Sigmoid colon (tissue), 7 donors: Measurements from ENCODE around the gene RBM10. TPM values are rescaled to one million over a fixed set of nuclear protein-coding genes. Genes with fewer than 3 reads are reported as not detected.

Experiments
- DNase-seq: peaks from one replicate; pipeline ENCODE4 v3.0.0-alpha.2; 2019
- H3K27ac ChIP-seq, 4 donors: fragments of 200-600 bp; sonication (generic); one replicate each; pipeline ENCODE4 v1.5.1; 2016 to 2019; ENCODE audit warnings: mild to moderate bottlenecking in 1 of 4
- H3K27me3 ChIP-seq, 3 donors: fragments of 200-600 bp; sonication (generic); one replicate each; pipeline ENCODE4 v1.5.1; 2019; ENCODE audit warnings: mild to moderate bottlenecking in 1 of 3
- H3K36me3 ChIP-seq, 4 donors: fragments of 200-600 bp; sonication (generic); one replicate each; pipeline ENCODE4 v1.5.1; 2016 to 2019
- H3K4me1 ChIP-seq, 4 donors: fragments of 200-600 bp; sonication (generic); one replicate each; pipeline ENCODE4 v1.5.1; 2017 to 2019
- H3K4me3 ChIP-seq, 4 donors: fragments of 200-600 bp; sonication (generic); one replicate each; pipeline ENCODE4 v1.5.1; 2017 to 2019; ENCODE audit warnings: mild to moderate bottlenecking in 2 of 4, moderate library complexity in 1 of 4
- H3K9me3 ChIP-seq, 4 donors: fragments of 200-600 bp in 3 of 4; sonication (generic) in 3 of 4; one replicate each; pipeline versions ENCODE4 v1.5.1 to v1.6.1; 2013 to 2019
- EP300 ChIP-seq, 4 donors: sonication (generic); formaldehyde crosslinking; IDR thresholded peaks; one replicate each; pipeline ENCODE4 v1.6.1; 2017; ENCODE audit warnings: antibody characterized with exemption in 4 of 4
- POLR2A ChIP-seq, 2 donors: fragments of 450-650 bp; IDR thresholded peaks; one replicate each; pipeline ENCODE4 v1.6.1; 2016; ENCODE audit warnings: antibody characterized with exemption in 2 of 2, mild to moderate bottlenecking in 2 of 2, moderate library complexity in 2 of 2
- POLR2AphosphoS5 ChIP-seq, 4 donors: sonication (generic); formaldehyde crosslinking; IDR thresholded peaks; one replicate each; pipeline ENCODE4 v1.6.1; 2017; ENCODE audit warnings: antibody characterized with exemption in 4 of 4
- WGBS, 2 donors: extraction: QIAGEN DNeasy Blood & Tissue Kit; methylation state at CpG; one replicate each; pipeline ENCODE4 v1.1.7; 2013; 5-methylcytosine and 5-hydroxymethylcytosine counted together
- intact Hi-C: fragments of 100-400 bp; cut with DNase I; formaldehyde crosslinking; loops from one replicate; pipeline ENCODE4 v1.15.1; 2023
- polyA plus RNA-seq, 3 donors: library from polyadenylated mRNA; stranded (reverse); fragments of 200-250 nt; gene quantifications; one replicate each; pipeline ENCODE4 v1.2.3, GENCODE V29; 2013
- total RNA-seq, 4 donors: library from RNA; depleted of rRNA; stranded (reverse); fragments of >200 nt; gene quantifications; one replicate each; pipeline ENCODE4 v1.1.0, GENCODE V29; 2016
- TF ChIP-seq, protein P1 (sequence below), 4 experiments: fragments of 450-650 bp in 3 of 4; fragments of 200-600 bp in 1 of 4; IDR thresholded peaks; one replicate each; pipeline ENCODE4 v1.5.1; 2016 to 2019; ENCODE audit warnings: antibody characterized with exemption in 4 of 4, mild to moderate bottlenecking in 3 of 4, moderate library complexity in 2 of 4
- donor health status: healthy with polysubstance abuse.
- donor health status: Bipolar disorder and iron deficiency.
- donor health status: healthy.

Gene RBM10
- total and polyA plus RNA-seq, 7 donors = 15.0 to 44.3 (median 22.4) TPM

DNA sequence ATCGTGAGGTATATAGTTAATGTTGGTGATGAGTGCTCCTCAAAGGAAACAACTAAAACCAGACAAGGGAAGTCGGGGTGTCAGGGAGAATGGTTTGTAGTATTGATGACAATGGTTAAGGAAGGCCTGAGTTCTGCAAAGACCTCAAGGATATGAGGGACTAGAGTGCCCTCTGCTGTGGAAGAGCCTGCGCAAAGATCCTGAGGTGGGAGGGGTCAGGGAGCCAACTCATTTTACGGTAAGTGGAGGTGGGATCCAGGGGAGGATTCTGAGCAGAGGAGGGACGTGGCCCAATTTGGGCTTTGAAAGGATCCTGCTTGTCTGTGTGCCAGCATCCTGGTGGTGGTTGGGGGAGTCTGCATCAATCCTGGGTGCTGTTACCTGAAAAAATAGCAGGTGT lies 59.9 kb downstream of the RBM10 start:
- intact Hi-C loops = no loop called here
- H3K4me3 ChIP-seq = no peak overlapping the region
- no peak for DNase-seq
- no peak overlapping the region for H3K27ac ChIP-seq
- peaks cover 0 to 6% (median 0%) of the 10 kb centered on the region in 4 donors for H3K4me1 ChIP-seq
- H3K9me3 ChIP-seq = no peaks in the 10 kb centered on the region
- H3K27me3 ChIP-seq = no peaks in the 10 kb centered on the region
- TF ChIP-seq POLR2A (IDR thresholded peaks at IDR 0.05) = no peak
- TF ChIP-seq POLR2AphosphoS5 (IDR thresholded peaks at IDR 0.05) = no peak
- TF ChIP-seq, protein P1, sequence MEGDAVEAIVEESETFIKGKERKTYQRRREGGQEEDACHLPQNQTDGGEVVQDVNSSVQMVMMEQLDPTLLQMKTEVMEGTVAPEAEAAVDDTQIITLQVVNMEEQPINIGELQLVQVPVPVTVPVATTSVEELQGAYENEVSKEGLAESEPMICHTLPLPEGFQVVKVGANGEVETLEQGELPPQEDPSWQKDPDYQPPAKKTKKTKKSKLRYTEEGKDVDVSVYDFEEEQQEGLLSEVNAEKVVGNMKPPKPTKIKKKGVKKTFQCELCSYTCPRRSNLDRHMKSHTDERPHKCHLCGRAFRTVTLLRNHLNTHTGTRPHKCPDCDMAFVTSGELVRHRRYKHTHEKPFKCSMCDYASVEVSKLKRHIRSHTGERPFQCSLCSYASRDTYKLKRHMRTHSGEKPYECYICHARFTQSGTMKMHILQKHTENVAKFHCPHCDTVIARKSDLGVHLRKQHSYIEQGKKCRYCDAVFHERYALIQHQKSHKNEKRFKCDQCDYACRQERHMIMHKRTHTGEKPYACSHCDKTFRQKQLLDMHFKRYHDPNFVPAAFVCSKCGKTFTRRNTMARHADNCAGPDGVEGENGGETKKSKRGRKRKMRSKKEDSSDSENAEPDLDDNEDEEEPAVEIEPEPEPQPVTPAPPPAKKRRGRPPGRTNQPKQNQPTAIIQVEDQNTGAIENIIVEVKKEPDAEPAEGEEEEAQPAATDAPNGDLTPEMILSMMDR (IDR thresholded peaks at IDR 0.05) = no peak
- no peak for TF ChIP-seq EP300 (IDR thresholded peaks at IDR 0.05)
- H3K36me3 ChIP-seq = peaks cover 46 to 92% (median 69%) of the 10 kb centered on the region in 4 donors
- 81 to 82% methylated on average over 5 of the region's 5 CpGs for WGBS, 2 donors

DNA sequence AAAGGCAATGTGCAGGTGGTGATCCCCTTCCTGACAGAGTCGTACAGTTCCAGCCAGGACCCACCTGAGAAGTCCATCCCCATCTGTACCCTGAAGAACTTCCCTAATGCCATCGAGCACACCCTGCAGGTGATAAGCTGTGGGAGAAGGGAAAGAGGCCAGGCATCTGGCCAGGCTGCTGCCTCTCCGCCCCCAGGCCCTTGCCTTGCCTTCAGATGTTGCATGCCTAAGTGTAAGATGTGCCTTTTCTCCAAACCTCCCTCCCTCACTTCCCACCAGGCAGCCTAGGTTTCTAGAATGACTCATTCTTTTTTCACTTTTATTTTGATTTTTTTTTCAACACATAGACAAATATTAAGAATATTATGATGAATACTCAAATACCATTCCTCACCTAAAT lies 61.3 kb downstream of the RBM10 start:
- intact Hi-C loops = no loop called here
- no peaks in the 10 kb centered on the region for H3K4me1 ChIP-seq
- H3K4me3 ChIP-seq = no peak overlapping the region
- no peaks in the 10 kb centered on the region for H3K27me3 ChIP-seq
- no peaks in the 10 kb centered on the region for H3K9me3 ChIP-seq
- TF ChIP-seq POLR2AphosphoS5 (IDR thresholded peaks at IDR 0.05) = no peak
- TF ChIP-seq, protein P1 (IDR thresholded peaks at IDR 0.05) = no peak
- TF ChIP-seq POLR2A (IDR thresholded peaks at IDR 0.05) = no peak
- no peak for TF ChIP-seq EP300 (IDR thresholded peaks at IDR 0.05)
- DNase-seq = no peak
- H3K27ac ChIP-seq = no peak overlapping the region
- 71 to 91% methylated on average over 3 of the region's 3 CpGs for WGBS, 2 donors
- peaks cover 45 to 92% (median 69%) of the 10 kb centered on the region in 4 donors for H3K36me3 ChIP-seq

DNA sequence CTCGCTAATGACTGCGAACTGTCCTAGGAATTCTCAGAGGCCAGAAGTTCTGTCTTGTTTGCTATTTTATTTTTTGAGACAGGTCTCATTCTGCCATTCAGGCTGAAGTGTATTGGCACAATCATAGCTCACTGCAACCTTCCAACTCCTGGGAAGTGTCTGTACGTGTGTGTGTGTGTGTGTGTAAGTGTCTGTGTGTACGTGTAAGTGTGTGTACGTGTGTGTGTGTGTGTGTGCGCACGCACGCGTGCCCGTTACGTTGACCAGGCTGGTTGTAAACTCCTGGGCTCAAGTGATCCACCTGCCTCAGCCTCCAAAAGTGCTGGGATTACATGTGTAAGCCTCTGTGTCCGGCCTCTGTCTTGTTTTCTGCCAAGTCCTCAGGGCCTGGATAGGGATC lies 63.1 kb downstream of the RBM10 start:
- Histone ChIP-seq H3K4me3 (no peak overlapping the region), H3K27me3 (no peaks in the 10 kb centered on the region), H3K9me3 (no peaks in the 10 kb centered on the region), H3K36me3 (peaks cover 45 to 92% (median 69%) of the 10 kb centered on the region in 4 donors), H3K4me1 (no peaks in the 10 kb centered on the region), H3K27ac (no peak overlapping the region)
- WGBS, 2 donors = 85 to 88% methylated on average over 12 of the region's 12 CpGs
- no peak for DNase-seq
- TF ChIP-seq POLR2A (IDR thresholded peaks at IDR 0.05) (no peak), EP300 (IDR thresholded peaks at IDR 0.05) (no peak), POLR2AphosphoS5 (IDR thresholded peaks at IDR 0.05) (no peak)
- TF ChIP-seq, protein P1 (IDR thresholded peaks at IDR 0.05) = no peak
- intact Hi-C loops = no loop called here

DNA sequence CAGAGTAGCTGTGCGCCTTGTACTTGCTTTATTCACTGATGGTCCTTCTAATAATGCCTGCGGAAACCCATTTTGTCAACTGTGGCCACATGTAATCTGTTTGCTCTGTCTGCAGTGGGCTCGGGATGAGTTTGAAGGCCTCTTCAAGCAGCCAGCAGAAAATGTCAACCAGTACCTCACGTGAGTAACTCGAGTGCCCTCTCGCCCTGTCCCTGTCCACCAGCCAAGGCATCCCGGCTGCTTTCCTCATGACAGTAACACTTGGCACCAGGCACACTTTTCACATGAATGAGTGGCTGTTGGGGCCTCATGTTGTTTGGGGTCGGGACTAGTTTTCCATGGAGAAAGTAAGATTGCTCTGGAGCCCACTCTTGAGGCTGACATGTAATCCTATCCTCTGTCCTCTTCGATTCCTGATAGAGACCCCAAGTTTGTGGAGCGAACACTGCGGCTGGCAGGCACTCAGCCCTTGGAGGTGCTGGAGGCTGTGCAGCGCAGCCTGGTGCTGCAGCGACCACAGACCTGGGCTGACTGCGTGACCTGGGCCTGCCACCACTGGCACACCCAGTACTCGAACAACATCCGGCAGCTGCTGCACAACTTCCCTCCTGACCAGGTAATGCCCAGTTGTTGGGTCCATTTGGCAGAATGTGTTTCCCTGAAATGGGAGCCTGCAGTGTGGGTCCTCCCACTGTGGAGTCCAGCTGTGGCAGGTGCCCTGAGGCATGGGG lies 64.7 kb downstream of the RBM10 start:
- intact Hi-C loops = no loop called here
- H3K4me1 ChIP-seq = no peaks in the 10 kb centered on the region
- no peak overlapping the region for H3K27ac ChIP-seq
- H3K9me3 ChIP-seq = no peaks in the 10 kb centered on the region
- WGBS, 2 donors = 95% methylated on average over 16 of the region's 16 CpGs
- H3K27me3 ChIP-seq = no peaks in the 10 kb centered on the region
- DNase-seq = no peak
- TF ChIP-seq, protein P1 (IDR thresholded peaks at IDR 0.05) = no peak
- TF ChIP-seq POLR2AphosphoS5 (IDR thresholded peaks at IDR 0.05) = no peak
- TF ChIP-seq POLR2A (IDR thresholded peaks at IDR 0.05) = no peak
- TF ChIP-seq EP300 (IDR thresholded peaks at IDR 0.05) = no peak
- H3K36me3 ChIP-seq = peaks cover 44 to 97% (median 76%) of the 10 kb centered on the region in 4 donors
- H3K4me3 ChIP-seq = no peak overlapping the region
